ENCODE results near the gene GSTM3. TPM values are rescaled to one million over a fixed set of nuclear protein-coding genes. Genes with fewer than 3 reads are reported as not detected.

GSTM3 gene
- total and polyA plus RNA-seq, 10 of the 15 experiments (the other 5 are each of a cell fraction or from before 2014, with no cell fraction given) = not detected

GRCh38 chr1:109762821-109763645 is 22.2 kb upstream of the GSTM3 start:
- 58% methylated on average over 10 of the region's 11 CpGs for WGBS (ENCODE audit: insufficient coverage, insufficient replicate concordance, low lambda C conversion rate, missing lambda C conversion rate)
- H3K27ac ChIP-seq (ENCODE audit: control insufficient read depth, insufficient read depth) = no peak overlapping the region
- ChIA-PET POLR2A (no interaction called here), CTCF (interaction anchor here (0.9 to 1.4 kb wide), 2 partner anchors 10 to 221 kb away, joined by 3 read pairs; partner anchors contain the start of gene AHCYL1), RAD21 (ENCODE audit: unreplicated experiment) (interaction anchor here (1.0 kb wide), 1 partner anchor 221 kb away, joined by 3 read pairs; no protein-coding TSS in a partner anchor), SMC1A (ENCODE audit: uncharacterized antibody, unreplicated experiment) (interaction anchor here (2.7 kb wide), 1 partner anchor 123 kb away, joined by 8 read pairs; no protein-coding TSS in a partner anchor)
- H3K27me3 ChIP-seq (replicated peaks in 1 of 2; ENCODE audit: control insufficient read depth in 2 of 2, insufficient read depth in 2 of 2, low read length in 1 of 2) = no peaks in the 10 kb centered on the region; a peak in 1 of 4 replicates
- no peaks in the 10 kb centered on the region for H3K4me1 ChIP-seq (ENCODE audit: control insufficient read depth, insufficient read depth, low read length)
- H3K79me2 ChIP-seq (ENCODE audit: control insufficient read depth, insufficient read depth, low read length) = no peaks in the 10 kb centered on the region
- DNase-seq (ENCODE audit: low read depth, low spot score) (no peak), FAIRE-seq (no peak), ATAC-seq (no peak)
- intact Hi-C loops (cut with micrococcal nuclease; ENCODE audit: unreplicated experiment) (no loop called here), in situ Hi-C loops (cut with MboI) (no loop called here)
- H3K4me2 ChIP-seq (ENCODE audit: control insufficient read depth, insufficient read depth) = no peak overlapping the region
- H3K36me3 ChIP-seq (ENCODE audit: control insufficient read depth in 2 of 2, insufficient read depth in 2 of 2, low read length in 1 of 2) = no peaks in the 10 kb centered on the region
- no TSS peak for BruUV-seq (replicated peaks)
- no peak overlapping the region for H3K4me3 ChIP-seq
- TF ChIP-seq SRF (IDR thresholded peaks at IDR 0.05; ENCODE audit: low read depth in 2 of 2, low read length in 2 of 2) (no peak), SPI1 (IDR thresholded peaks at IDR 0.05; ENCODE audit: borderline replicate concordance, insufficient read depth, low read depth, low read length) (peak; percentile 57; the same call in 1 of the 2 replicates)
- no peaks in the 10 kb centered on the region for H4K20me1 ChIP-seq (ENCODE audit: control insufficient read depth, insufficient read depth)
- no peak overlapping the region for H3K9ac ChIP-seq (ENCODE audit: control insufficient read depth, insufficient read depth, low read length)
- H3K9me3 ChIP-seq (replicated peaks; ENCODE audit: control insufficient read depth, insufficient read depth, low read length) = no peaks in the 10 kb centered on the region
- no peak overlapping the region for H2AFZ ChIP-seq (ENCODE audit: control insufficient read depth, low read depth, low read length)

- H4K20me1 ChIP-seq (ENCODE audit: control insufficient read depth, insufficient read depth) = no peaks in the 10 kb centered on the region
- ChIA-PET CTCF (interaction anchor here (0.9 to 1.4 kb wide), 2 partner anchors 11 to 222 kb away, joined by 3 read pairs; partner anchors contain the start of gene AHCYL1), RAD21 (ENCODE audit: unreplicated experiment) (interaction anchor here (1.0 kb wide), 1 partner anchor 222 kb away, joined by 3 read pairs; no protein-coding TSS in a partner anchor), POLR2A (no interaction called here), SMC1A (ENCODE audit: uncharacterized antibody, unreplicated experiment) (no interaction called here)
- whole genome bisulfite sequencing (ENCODE audit: insufficient coverage, insufficient replicate concordance, low lambda C conversion rate, missing lambda C conversion rate) = 13% methylated on average over 7 of the region's 7 CpGs
- H3K79me2 ChIP-seq (ENCODE audit: control insufficient read depth, insufficient read depth, low read length) = no peaks in the 10 kb centered on the region
- H2AFZ ChIP-seq (ENCODE audit: control insufficient read depth, low read depth, low read length) = no peak overlapping the region
- no peak overlapping the region for H3K4me3 ChIP-seq
- intact Hi-C loops (cut with micrococcal nuclease; ENCODE audit: unreplicated experiment) = no loop called here
- no peak for DNase-seq (ENCODE audit: low read depth, low spot score)
- in situ Hi-C loops (cut with MboI) = no loop called here
- H3K4me1 ChIP-seq (ENCODE audit: control insufficient read depth, insufficient read depth, low read length) = no peaks in the 10 kb centered on the region
- BruUV-seq (replicated peaks) = no TSS peak
- no peak for TF ChIP-seq STAT3 (IDR thresholded peaks at IDR 0.05; ENCODE audit: low read depth, low read length)
- TF ChIP-seq SPI1 (IDR thresholded peaks at IDR 0.05; ENCODE audit: borderline replicate concordance, insufficient read depth, low read depth, low read length) = peak; percentile 52; the same call in 1 of the 2 replicates
- H3K9ac ChIP-seq (ENCODE audit: control insufficient read depth, insufficient read depth, low read length) = no peak overlapping the region
- no peak overlapping the region for H3K4me2 ChIP-seq (ENCODE audit: control insufficient read depth, insufficient read depth)
- no peaks in the 10 kb centered on the region; a peak in 1 of 4 replicates for H3K27me3 ChIP-seq (replicated peaks in 1 of 2; ENCODE audit: control insufficient read depth in 2 of 2, insufficient read depth in 2 of 2, low read length in 1 of 2)
- H3K9me3 ChIP-seq (replicated peaks; ENCODE audit: control insufficient read depth, insufficient read depth, low read length) = no peaks in the 10 kb centered on the region
- no peaks in the 10 kb centered on the region for H3K36me3 ChIP-seq (ENCODE audit: control insufficient read depth in 2 of 2, insufficient read depth in 2 of 2, low read length in 1 of 2)
- no peak overlapping the region for H3K27ac ChIP-seq (ENCODE audit: control insufficient read depth, insufficient read depth)
- FAIRE-seq = no peak
- ATAC-seq = no peak; the same call in 1 of the 3 replicates
These were observed 21.3 kb upstream of the GSTM3 start for GRCh38 chr1:109762039-109762585.

Data from GM12878 (cell line).